NCI-H2196 (cell line): ENCODE data around the gene ADAMTSL4.
"Not testable (repeated sequence)": the region's sequence is repeated elsewhere in the genome, so short reads cannot be mapped to it uniquely, and the experiment has no call there.

Source experiments
- DNase-seq: peaks from one replicate; lab custom pipeline; 2025; ENCODE audit not compliant: unreplicated experiment; lab: John Stamatoyannopoulos, UW

Gene ADAMTSL4

DNA sequence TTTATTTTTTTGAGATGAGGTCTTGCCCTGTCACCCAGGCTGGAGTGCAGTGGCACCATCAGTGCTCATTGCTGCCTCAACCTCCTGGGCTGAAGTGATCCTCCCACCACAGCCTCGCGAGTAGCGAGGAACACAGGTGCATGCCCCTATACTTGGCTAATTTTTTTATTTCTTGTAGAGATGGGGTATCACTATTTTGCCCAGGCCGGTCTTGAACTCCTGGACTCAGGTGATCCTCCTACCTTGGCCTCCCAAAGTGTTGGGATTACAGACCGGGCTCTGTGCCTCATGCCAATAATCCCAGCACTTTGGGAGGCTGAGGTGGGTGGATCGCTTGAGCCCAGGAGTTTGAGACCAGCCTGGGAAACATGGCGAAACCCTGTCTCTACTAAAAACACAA lies 32.2 kb downstream of the ADAMTSL4 start:
- not testable (repeated sequence) for DNase-seq

DNA sequence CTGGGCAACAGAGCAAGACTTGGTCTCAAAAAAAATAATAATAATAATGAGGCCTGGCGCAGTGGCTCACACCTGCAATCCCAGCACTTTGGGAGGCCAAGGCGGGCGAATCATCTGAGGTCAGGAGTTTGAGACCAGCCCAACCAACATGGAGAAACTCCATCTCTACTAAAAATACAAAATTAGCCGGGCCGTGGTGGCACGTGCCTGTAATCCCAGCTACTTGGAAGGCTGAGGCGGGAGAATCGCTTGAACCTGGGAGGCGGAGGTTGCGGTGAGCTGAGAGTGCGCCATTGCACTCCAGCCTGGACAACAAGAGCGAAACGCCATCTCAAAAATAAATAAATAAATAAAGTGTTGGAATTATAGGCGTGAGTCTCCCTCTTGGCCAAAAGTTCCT lies 32.8 kb downstream of the ADAMTSL4 start:
- DNase-seq = not testable (repeated sequence)

GRCh38 chr1:150582371-150582770 lies 33.2 kb downstream of the ADAMTSL4 start:
- DNase-seq = no peak

DNA sequence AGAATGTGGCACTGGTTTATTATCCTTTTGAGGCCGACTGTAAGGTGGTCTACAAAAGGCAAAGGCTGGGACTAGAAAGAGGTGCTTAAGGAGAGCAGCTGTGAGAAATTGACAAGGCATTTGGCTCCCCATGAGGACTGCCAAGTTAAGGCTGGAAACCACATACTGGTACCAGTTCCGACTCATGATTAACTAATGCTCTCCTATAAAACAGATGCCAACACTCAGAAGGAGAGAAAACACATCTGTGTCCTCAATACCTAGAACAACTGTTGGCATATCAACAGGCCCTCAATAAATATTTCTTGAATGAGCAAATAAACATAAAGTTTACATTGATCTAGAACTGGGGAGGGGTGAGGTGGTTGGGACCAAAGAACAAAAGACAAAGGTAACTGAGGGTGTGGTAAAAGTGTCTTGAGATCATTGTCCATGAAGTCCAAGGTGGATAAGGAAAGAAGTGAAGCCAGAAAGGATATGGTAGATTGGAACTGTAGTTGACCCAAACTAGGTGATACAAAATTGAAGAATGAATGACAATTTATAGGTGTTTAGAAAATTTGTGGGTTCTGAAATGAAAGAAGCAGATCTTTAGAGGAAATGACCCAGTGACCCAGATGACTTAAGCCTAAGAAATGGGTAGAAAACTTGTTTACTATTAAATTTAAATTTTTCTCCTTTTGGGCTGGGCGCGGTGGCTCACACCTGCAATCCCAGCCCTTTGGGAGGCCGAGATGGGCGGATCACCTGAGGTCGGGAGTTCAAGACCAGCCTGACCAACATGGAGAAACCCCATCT lies 47.1 kb downstream of the ADAMTSL4 start:
- no peak for DNase-seq

DNA sequence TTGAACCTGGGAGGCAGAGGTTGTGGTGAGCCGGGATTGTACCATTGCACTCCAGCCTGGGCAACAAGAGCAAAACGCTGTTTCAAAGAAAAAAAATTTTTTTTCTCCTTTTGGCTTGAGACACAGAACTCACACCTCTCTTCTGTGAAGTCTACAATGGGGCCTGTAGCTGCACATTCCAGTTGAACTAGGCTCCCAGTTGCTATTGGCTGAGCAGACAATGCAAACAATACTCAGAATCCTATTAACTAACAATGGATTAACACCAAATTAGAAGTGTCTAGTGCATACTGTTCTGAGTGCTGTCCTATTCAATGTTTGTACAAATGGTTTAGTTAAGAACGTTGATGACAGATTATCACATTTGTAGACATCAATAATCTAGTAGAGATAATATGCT lies 47.8 kb downstream of the ADAMTSL4 start:
- no peak for DNase-seq

GRCh38 chr1:150598346-150598745 lies 49.1 kb downstream of the ADAMTSL4 start:
- DNase-seq = not testable (repeated sequence)

DNA sequence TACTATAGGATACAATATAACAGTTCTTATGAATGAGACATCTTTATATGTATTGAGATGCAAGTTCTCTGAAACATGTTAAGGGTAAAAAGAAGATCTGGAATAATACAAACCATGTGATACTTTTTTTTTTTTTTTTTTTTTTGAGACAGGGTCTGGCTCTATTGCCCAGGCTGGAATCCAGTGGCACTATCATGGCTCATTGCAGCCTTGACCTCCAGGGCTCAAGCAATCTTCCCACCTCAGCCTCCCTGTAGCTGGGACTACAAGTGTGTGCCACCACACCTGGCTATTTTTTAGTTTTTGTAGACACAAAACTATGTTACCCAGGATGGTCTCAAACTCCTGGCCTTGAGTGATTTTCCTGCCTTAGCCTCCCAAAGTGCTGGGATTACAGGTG lies 52.3 kb downstream of the ADAMTSL4 start:
- no peak for DNase-seq

DNA sequence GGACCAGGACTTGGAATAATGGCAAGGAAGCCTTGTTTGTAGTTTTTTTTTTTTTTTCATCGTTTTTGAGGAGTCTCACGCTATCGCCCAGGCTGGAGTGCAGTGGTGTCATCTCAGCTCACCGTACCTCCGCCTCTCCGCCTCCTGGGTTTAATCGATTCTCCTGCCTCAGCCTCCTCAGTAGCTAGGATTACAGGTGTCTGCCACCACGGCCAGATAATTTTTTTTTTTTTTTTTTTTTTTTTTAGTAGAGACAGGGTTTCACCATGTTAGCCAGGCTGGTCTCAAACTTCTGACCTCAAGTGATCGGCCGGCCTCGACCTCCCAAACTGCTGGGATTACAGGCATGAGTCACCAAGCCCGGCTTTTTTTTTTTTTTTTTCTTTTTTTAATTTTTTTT lies 53.2 kb downstream of the ADAMTSL4 start:
- not testable (repeated sequence) for DNase-seq

- DNase-seq = no peak
These were observed 54.5 kb downstream of the ADAMTSL4 start for GRCh38 chr1:150603711-150604110.

DNA sequence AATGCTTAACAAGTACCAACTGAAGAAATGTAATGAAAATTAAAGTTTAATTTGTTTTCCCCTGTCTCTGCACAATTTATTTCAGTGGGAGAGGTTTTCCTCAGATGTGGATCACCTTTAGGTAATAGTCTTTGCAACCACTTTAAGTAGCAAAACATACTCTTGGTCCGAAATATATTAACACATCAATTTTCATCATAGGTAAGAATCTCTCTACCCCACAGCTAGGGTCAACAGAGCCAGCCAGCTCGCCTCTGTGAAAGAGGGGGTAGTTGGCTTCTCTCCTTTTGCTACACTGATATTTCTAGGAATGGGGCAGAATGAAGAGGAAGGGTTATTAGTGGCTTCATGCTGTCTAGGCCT lies 55.0 kb downstream of the ADAMTSL4 start:
- no peak for DNase-seq

- not testable (repeated sequence) for DNase-seq
These were observed 56.2 kb downstream of the ADAMTSL4 start for GRCh38 chr1:150605451-150605731.

DNA sequence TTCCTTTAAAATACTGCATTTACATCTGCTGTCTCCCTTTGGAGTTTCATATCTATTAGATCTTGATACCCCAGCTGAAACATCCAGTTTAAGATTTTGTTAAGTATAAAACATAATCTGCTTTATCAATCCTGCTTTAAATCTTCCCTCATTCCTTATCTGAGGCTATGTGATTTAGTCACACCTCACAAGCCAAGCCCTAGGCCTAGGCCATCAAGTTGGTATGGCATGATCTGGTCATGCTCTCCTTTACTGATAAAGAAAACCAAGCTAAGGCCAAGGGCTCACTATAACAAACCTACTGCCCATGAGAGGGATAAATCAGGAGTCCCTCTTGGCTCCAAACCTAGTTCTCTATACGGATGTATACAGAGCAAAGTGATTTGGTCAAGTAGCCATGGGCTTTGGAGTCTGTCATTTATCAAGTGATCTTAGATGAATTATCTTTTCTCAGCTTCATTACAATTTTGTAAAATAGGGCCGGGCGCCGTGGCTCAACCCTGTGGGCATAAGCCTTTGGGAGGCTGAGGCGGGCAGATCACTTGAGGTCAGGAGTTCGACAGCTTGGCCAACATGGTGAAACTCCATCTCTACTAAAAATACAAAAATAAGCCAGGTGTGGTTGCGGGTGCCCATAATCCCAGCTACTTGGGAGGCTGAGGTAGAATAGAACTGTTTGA lies 57.4 kb downstream of the ADAMTSL4 start:
- no peak for DNase-seq

DNA sequence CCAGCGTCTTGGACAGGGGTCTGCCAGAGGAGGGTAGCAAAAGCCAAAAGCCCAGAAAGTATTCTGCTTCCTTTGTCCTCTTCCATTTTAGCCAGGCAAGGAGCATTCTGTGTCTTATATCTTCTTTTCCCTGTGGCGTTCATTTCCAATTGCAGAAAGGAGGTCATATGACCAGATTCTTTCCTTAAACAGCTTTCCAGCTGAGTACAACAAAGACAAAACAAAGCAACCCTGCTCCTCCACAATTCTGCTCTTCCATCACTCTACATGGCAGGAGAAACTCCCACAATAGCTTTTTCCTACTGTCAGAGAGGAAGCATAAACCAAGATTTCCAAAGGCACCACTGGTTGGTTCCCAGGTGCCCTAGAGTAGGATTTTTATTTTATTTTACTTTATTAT lies 60.5 kb downstream of the ADAMTSL4 start:
- DNase-seq = no peak
